Panc1 (cell line): ENCODE measurements around the gene KLF11.

ENCODE experiments used
- CTCF ChIP-seq: fragments of 450-650 bp; IDR thresholded peaks from 2 replicates; pipeline ENCODE4 v1.5.1; 2017; ENCODE audit warnings: mild to moderate bottlenecking
- POLR2AphosphoS5 ChIP-seq: IDR thresholded peaks from 2 replicates; pipeline ENCODE4 v1.6.1; 2012; ENCODE audit warnings: mild to moderate bottlenecking, low read depth, low read length, moderate library complexity
- REST ChIP-seq, 2 experiments: IDR thresholded peaks; 2 replicates each; pipeline ENCODE4 v1.6.1; 2011 to 2012; ENCODE audit warnings: low read depth in 2 of 2, control low read depth in 1 of 2, low read length in 1 of 2, mild to moderate bottlenecking in 1 of 2, moderate library complexity in 1 of 2; ENCODE audit not compliant: insufficient read depth in 1 of 2
- SIN3A ChIP-seq: IDR thresholded peaks from 2 replicates; pipeline ENCODE4 v1.6.1; 2012; ENCODE audit warnings: low read depth, mild to moderate bottlenecking, low read length, moderate library complexity, borderline replicate concordance; ENCODE audit not compliant: insufficient read depth

DNA sequence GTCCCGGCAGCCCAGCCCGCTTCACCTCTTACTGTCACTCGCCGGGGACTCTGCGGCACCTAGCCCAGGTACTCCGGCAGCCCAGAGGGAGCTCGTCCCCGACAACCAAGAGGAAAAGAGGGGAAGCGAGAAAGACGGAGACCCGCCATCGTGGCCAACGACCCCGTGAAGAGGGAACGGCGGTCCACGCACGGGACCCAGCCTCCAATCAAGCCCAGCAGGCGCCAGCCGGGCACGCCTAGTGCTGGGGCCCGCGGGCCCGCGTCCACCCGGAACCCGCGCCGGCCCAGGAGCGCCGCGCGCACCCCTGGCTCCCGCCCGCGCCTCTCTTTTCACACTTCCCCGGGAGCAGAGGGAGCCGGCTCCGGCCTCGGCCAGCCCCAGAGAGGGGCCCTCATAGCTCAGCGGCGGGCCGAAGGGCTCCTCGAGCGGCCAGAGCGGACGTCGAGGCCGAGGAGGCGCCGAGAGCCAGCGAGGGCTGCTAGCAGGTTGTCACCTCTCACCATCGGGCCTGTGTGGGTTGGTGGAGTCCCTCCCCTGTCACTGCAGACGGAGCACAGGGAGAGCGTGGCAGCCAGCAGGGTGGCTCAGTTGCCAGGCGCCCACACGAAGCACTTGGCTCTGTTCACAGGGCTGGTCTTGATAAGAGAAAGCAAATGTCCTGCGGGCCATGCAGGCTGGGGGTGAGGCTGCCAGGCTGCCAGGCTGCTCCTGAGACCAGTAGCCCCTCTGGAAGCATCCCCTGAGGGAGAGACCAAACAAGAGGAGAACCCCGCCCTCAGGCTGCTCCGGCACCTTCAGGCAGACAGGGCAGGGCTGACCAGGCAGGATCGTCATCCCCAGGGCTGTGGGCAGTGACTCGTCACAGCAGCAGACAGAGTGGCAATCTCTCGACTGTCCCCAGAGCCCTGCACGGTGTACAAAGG lies 36.9 kb upstream of the KLF11 start:
- TF ChIP-seq POLR2AphosphoS5 (no peak), CTCF (no peak), REST (IDR thresholded peaks at IDR 0.05; ENCODE audit: insufficient read depth in 1 of 2, low read depth in 2 of 2, low read length in 1 of 2) (no peak), SIN3A (no peak)
